Cardiac muscle cell (in vitro differentiated cells and primary cell): ENCODE results near the gene COL23A1. TPM values are rescaled to one million over a fixed set of nuclear protein-coding genes. Genes with fewer than 3 reads are reported as not detected.

ENCODE experiments used
- DNase-seq, 2 donors: peaks; one replicate each; pipeline versions ENCODE4 v3.0.0 to v3.0.0-alpha.2; 2010 to 2017; ENCODE audit warnings: low read depth in 1 of 2, low spot score in 1 of 2
- H3K27ac ChIP-seq: fragments of 200-600 bp; sonication (generic); 2 replicates; pipeline ENCODE4 v1.5.1; 2016
- H3K27me3 ChIP-seq: fragments of 200-600 bp; sonication (generic); 2 replicates; pipeline ENCODE4 v1.6.0; 2016; ENCODE audit warnings: control low read depth
- H3K36me3 ChIP-seq: fragments of 200-600 bp; sonication (generic); 2 replicates; pipeline ENCODE4 v1.5.1; 2016; ENCODE audit warnings: control low read depth
- H3K4me1 ChIP-seq: fragments of 200-600 bp; sonication (generic); 2 replicates; pipeline ENCODE4 v1.8.1; 2017; ENCODE audit warnings: low read depth, mild to moderate bottlenecking, mixed run types
- H3K4me3 ChIP-seq: fragments of 200-600 bp; sonication (generic); 2 replicates; pipeline ENCODE4 v1.5.1; 2016; ENCODE audit warnings: mild to moderate bottlenecking
- H3K9me3 ChIP-seq: fragments of 200-600 bp; sonication (generic); 2 replicates; pipeline ENCODE4 v1.5.1; 2017; ENCODE audit warnings: low read depth, mild to moderate bottlenecking, control low read depth
- CTCF ChIP-seq: IDR thresholded peaks from 2 replicates; pipeline ENCODE4 v1.5.1; 2012; ENCODE audit warnings: low read depth, mild to moderate bottlenecking, low read length
- polyA plus RNA-seq: library from polyadenylated mRNA; unstranded; fragments of >200 nt; fragmentation: Nextera tagmentation; extraction: Ambion mirVana; gene quantifications from 2 replicates; pipeline ENCODE4 v1.2.1, GENCODE V29; 2016
- total RNA-seq: library from RNA; depleted of rRNA; stranded (reverse); fragments of >200 nt; gene quantifications from 2 replicates; pipeline ENCODE4 v1.2.3, GENCODE V29; 2016

COL23A1 gene
- total and polyA plus RNA-seq, 2 experiments from 2014 or later = 28.9 to 43.0 TPM

- no peaks in the 10 kb centered on the region for H3K27me3 ChIP-seq
- TF ChIP-seq CTCF = no peak
Measured at GRCh38 chr5:178309271-178310013, 280.8 kb downstream of the COL23A1 start.

GRCh38 chr5:178308541-178309092 lies 281.6 kb downstream of the COL23A1 start:
- H3K27me3 ChIP-seq = no peaks in the 10 kb centered on the region
- no peak overlapping the region for H3K4me3 ChIP-seq
- H3K4me1 ChIP-seq = peaks cover 10% of the 10 kb centered on the region
- H3K9me3 ChIP-seq = no peaks in the 10 kb centered on the region
- no peak for DNase-seq
- no peak for TF ChIP-seq CTCF
- H3K36me3 ChIP-seq = no peaks in the 10 kb centered on the region
- no peak overlapping the region for H3K27ac ChIP-seq

More at GRCh38 chr5:178309271-178310013, 280.8 kb downstream of the COL23A1 start:
- H3K27ac ChIP-seq = no peak overlapping the region
- no peaks in the 10 kb centered on the region for H3K36me3 ChIP-seq
- H3K9me3 ChIP-seq = no peaks in the 10 kb centered on the region
- H3K4me1 ChIP-seq = peaks cover 10% of the 10 kb centered on the region
- no peak overlapping the region for H3K4me3 ChIP-seq
- DNase-seq = no peak

GRCh38 chr5:178307267-178308045 lies 282.7 kb downstream of the COL23A1 start:
- Histone ChIP-seq H3K27ac (no peak overlapping the region), H3K4me3 (no peak overlapping the region), H3K9me3 (no peaks in the 10 kb centered on the region), H3K36me3 (no peaks in the 10 kb centered on the region), H3K4me1 (peaks cover 10% of the 10 kb centered on the region), H3K27me3 (no peaks in the 10 kb centered on the region)
- DNase-seq = no peak
- TF ChIP-seq CTCF = no peak

- H3K36me3 ChIP-seq = no peaks in the 10 kb centered on the region
- no peak for DNase-seq
- no peak overlapping the region for H3K4me3 ChIP-seq
- no peak for TF ChIP-seq CTCF
- H3K27ac ChIP-seq = no peak overlapping the region
- H3K27me3 ChIP-seq = no peaks in the 10 kb centered on the region
- peaks cover 5% of the 10 kb centered on the region for H3K4me1 ChIP-seq
- H3K9me3 ChIP-seq = no peaks in the 10 kb centered on the region
Measured at GRCh38 chr5:178306430-178307225, 283.6 kb downstream of the COL23A1 start.

GRCh38 chr5:178305801-178306200 lies 284.4 kb downstream of the COL23A1 start:
- Histone ChIP-seq H3K9me3 (no peaks in the 10 kb centered on the region), H3K36me3 (no peaks in the 10 kb centered on the region), H3K4me1 (peaks cover 5% of the 10 kb centered on the region), H3K27ac (no peak overlapping the region), H3K27me3 (no peaks in the 10 kb centered on the region), H3K4me3 (no peak overlapping the region)
- no peak for TF ChIP-seq CTCF
- no peak for DNase-seq
